DND-41 (cell line): ENCODE data around the gene MCRIP1.

Source experiments
- EZH2 ChIP-seq: IDR thresholded peaks from 3 replicates; pipeline ENCODE4 v1.6.1; 2012; ENCODE audit warnings: borderline replicate concordance, low read depth, mild to moderate bottlenecking, moderate library complexity, low read length, inconsistent platforms; ENCODE audit not compliant: severe bottlenecking
- TF ChIP-seq, protein P1 (sequence below): IDR thresholded peaks from 2 replicates; pipeline ENCODE4 v1.5.1; 2012; ENCODE audit warnings: borderline replicate concordance, low read length, moderate library complexity, mild to moderate bottlenecking; ENCODE audit not compliant: poor library complexity, severe bottlenecking; ENCODE audit errors: extremely low read depth

DNA sequence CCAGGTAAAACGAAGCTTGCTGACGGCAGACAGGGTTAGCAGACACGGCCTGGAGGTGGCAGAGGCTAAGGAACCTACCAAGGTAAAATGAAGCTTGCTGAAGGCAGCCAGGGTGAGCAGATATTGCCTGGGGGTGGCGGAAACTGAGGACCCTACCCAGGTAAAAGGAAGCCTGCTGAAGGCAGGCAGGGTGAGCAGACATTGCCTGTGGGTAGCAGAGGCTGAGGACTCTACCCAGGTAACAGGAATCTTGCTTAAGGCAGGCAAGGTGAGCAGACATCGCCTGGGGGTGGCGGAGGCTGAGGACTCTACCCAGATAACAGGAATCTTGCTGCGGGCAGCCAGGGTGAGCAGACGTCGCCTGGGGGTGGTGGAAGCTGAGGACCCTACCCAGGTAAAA lies 31.8 kb downstream of the MCRIP1 start:
- no peak for TF ChIP-seq EZH2
- TF ChIP-seq, protein P1, sequence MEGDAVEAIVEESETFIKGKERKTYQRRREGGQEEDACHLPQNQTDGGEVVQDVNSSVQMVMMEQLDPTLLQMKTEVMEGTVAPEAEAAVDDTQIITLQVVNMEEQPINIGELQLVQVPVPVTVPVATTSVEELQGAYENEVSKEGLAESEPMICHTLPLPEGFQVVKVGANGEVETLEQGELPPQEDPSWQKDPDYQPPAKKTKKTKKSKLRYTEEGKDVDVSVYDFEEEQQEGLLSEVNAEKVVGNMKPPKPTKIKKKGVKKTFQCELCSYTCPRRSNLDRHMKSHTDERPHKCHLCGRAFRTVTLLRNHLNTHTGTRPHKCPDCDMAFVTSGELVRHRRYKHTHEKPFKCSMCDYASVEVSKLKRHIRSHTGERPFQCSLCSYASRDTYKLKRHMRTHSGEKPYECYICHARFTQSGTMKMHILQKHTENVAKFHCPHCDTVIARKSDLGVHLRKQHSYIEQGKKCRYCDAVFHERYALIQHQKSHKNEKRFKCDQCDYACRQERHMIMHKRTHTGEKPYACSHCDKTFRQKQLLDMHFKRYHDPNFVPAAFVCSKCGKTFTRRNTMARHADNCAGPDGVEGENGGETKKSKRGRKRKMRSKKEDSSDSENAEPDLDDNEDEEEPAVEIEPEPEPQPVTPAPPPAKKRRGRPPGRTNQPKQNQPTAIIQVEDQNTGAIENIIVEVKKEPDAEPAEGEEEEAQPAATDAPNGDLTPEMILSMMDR: no peak
